Chondrocyte (in vitro differentiated cells): ENCODE results near the gene DNAH1. TPM values are rescaled to one million over a fixed set of nuclear protein-coding genes. Genes with fewer than 3 reads are reported as not detected.

Experiments
- DNase-seq: peaks from one replicate; pipeline ENCODE4 v3.0.0; 2021; ENCODE audit warnings: mixed read lengths, low spot score
- H3K27ac Mint-ChIP-seq: one replicate; pipeline ENCODE4 v1.8.0; 2021; ENCODE audit warnings: mild to moderate bottlenecking, moderate library complexity, mixed read lengths; ENCODE audit not compliant: unreplicated experiment
- H3K27me3 Mint-ChIP-seq: 2 replicates; pipeline ENCODE4 v1.8.0; 2021; ENCODE audit warnings: low read depth, mixed read lengths
- H3K36me3 Mint-ChIP-seq: 2 replicates; pipeline ENCODE4 v1.8.0; 2021; ENCODE audit warnings: low read depth, mixed read lengths
- H3K4me1 Mint-ChIP-seq: 2 replicates; pipeline ENCODE4 v1.8.0; 2021; ENCODE audit warnings: low read depth, mild to moderate bottlenecking, mixed read lengths
- H3K4me3 Mint-ChIP-seq: one replicate; pipeline ENCODE4 v1.8.0; 2021; ENCODE audit warnings: mild to moderate bottlenecking, moderate library complexity, mixed read lengths; ENCODE audit not compliant: unreplicated experiment
- H3K9me3 Mint-ChIP-seq: 2 replicates; pipeline ENCODE4 v1.8.0; 2021; ENCODE audit warnings: low read depth, mixed read lengths
- CTCF ChIP-seq: fragments of 200-600 bp; sonication (generic); IDR thresholded peaks from 2 replicates; pipeline ENCODE4 v1.5.0; 2021; ENCODE audit warnings: antibody characterized with exemption, mild to moderate bottlenecking, moderate library complexity
- total RNA-seq: library from RNA; stranded (reverse); gene quantifications from 3 replicates; pipeline ENCODE4 v1.2.1, GENCODE V29; 2021

Gene DNAH1
- total RNA-seq, 1 donor from 2014 or later: 5.0 TPM

- TF ChIP-seq CTCF: no peak
- H3K4me1 Mint-ChIP-seq: peaks cover 26% of the 10 kb centered on the region
- no peak overlapping the region for H3K4me3 Mint-ChIP-seq
- no peaks in the 10 kb centered on the region for H3K27me3 Mint-ChIP-seq
- H3K36me3 Mint-ChIP-seq: no peaks in the 10 kb centered on the region
- no peaks in the 10 kb centered on the region for H3K9me3 Mint-ChIP-seq
- H3K27ac Mint-ChIP-seq: no peak overlapping the region
- no peak for DNase-seq
Measured at GRCh38 chr3:52297242-52298148, 18.6 kb upstream of the DNAH1 start.

- TF ChIP-seq CTCF: no peak
- Mint-ChIP-seq H3K9me3 (no peaks in the 10 kb centered on the region), H3K27ac (no peak overlapping the region), H3K36me3 (no peaks in the 10 kb centered on the region), H3K4me1 (peaks cover 26% of the 10 kb centered on the region), H3K27me3 (no peaks in the 10 kb centered on the region), H3K4me3 (no peak overlapping the region)
- DNase-seq: no peak
Measured at GRCh38 chr3:52298149-52299098, 17.7 kb upstream of the DNAH1 start.

GRCh38 chr3:52299247-52299878, 16.8 kb upstream of the DNAH1 start:
- Mint-ChIP-seq H3K9me3 (no peaks in the 10 kb centered on the region), H3K27me3 (no peaks in the 10 kb centered on the region), H3K27ac (peak overlapping the region; percentile 49), H3K4me1 (peaks cover 26% of the 10 kb centered on the region), H3K36me3 (no peaks in the 10 kb centered on the region), H3K4me3 (no peak overlapping the region)
- no peak for TF ChIP-seq CTCF
- DNase-seq: no peak

- no peak overlapping the region for H3K4me3 Mint-ChIP-seq
- no peaks in the 10 kb centered on the region for H3K27me3 Mint-ChIP-seq
- H3K27ac Mint-ChIP-seq: peak overlapping the region; percentile 77
- no peak for DNase-seq
- H3K9me3 Mint-ChIP-seq: no peaks in the 10 kb centered on the region
- TF ChIP-seq CTCF: peak; percentile 65
- H3K4me1 Mint-ChIP-seq: peaks cover 26% of the 10 kb centered on the region
- no peaks in the 10 kb centered on the region for H3K36me3 Mint-ChIP-seq
Measured at GRCh38 chr3:52299879-52300611, 16.1 kb upstream of the DNAH1 start.
